ENCODE results near the gene GABRQ.
"Not testable (repeated sequence)": the region's sequence is repeated elsewhere in the genome, so short reads cannot be mapped to it uniquely, and the experiment has no call there.

Gene GABRQ

GRCh38 chrX:152656890-152657289, 19.2 kb downstream of the GABRQ start:
- DNase-seq (ENCODE audit: low read depth in 4 of 4, low spot score in 1 of 4): no peak

- DNase-seq (ENCODE audit: low read depth in 4 of 4, low spot score in 1 of 4): no peak
These were observed 20.6 kb downstream of the GABRQ start for GRCh38 chrX:152658302-152658701.

- no peak for DNase-seq (ENCODE audit: low read depth in 4 of 4, low spot score in 1 of 4)
These were observed 25.4 kb downstream of the GABRQ start for GRCh38 chrX:152663086-152663485.

- DNase-seq (ENCODE audit: low read depth in 4 of 4, low spot score in 1 of 4): no peak
These were observed 36.4 kb downstream of the GABRQ start for GRCh38 chrX:152674135-152674534.

GRCh38 chrX:152674652-152675051, 37.0 kb downstream of the GABRQ start:
- DNase-seq (ENCODE audit: low read depth in 4 of 4, low spot score in 1 of 4): not testable (repeated sequence)

GRCh38 chrX:152681012-152681411, 43.3 kb downstream of the GABRQ start:
- DNase-seq (ENCODE audit: low read depth in 4 of 4, low spot score in 1 of 4): not testable (repeated sequence)

GRCh38 chrX:152697952-152698931, 60.5 kb downstream of the GABRQ start, which contains the start of gene MAGEA3:
TSS of gene MAGEA3 (plus strand) at chrX:152698794. CDS start at chrX:152700833, 2,039 bp downstream.
- DNase-seq (ENCODE audit: low read depth in 4 of 4, low spot score in 1 of 4): not testable (repeated sequence)

- not testable (repeated sequence) for DNase-seq (ENCODE audit: low read depth in 4 of 4, low spot score in 1 of 4)
These were observed 62.7 kb downstream of the GABRQ start for GRCh38 chrX:152700390-152700789.

GRCh38 chrX:152706500-152706899, 68.8 kb downstream of the GABRQ start:
- not testable (repeated sequence) for DNase-seq (ENCODE audit: low read depth in 4 of 4, low spot score in 1 of 4)

Measured in stimulated activated CD4-positive, alpha-beta T cell treated with anti-CD3 and anti-CD28 coated beads, Interleukin-1b, Interleukin-23, amount 100 ng/mL, for 24 hours (primary cell).